ENCODE results near the gene S100PBP. TPM values are rescaled to one million over a fixed set of nuclear protein-coding genes. Genes with fewer than 3 reads are reported as not detected.
A peak's percentile ranks its signal among the peaks of the same experiment; 100 is the strongest.

Gene S100PBP
- total and polyA plus RNA-seq, 2 of the 4 experiments (the other 2 are of a cell fraction) = 13.9 to 20.3 TPM

DNA sequence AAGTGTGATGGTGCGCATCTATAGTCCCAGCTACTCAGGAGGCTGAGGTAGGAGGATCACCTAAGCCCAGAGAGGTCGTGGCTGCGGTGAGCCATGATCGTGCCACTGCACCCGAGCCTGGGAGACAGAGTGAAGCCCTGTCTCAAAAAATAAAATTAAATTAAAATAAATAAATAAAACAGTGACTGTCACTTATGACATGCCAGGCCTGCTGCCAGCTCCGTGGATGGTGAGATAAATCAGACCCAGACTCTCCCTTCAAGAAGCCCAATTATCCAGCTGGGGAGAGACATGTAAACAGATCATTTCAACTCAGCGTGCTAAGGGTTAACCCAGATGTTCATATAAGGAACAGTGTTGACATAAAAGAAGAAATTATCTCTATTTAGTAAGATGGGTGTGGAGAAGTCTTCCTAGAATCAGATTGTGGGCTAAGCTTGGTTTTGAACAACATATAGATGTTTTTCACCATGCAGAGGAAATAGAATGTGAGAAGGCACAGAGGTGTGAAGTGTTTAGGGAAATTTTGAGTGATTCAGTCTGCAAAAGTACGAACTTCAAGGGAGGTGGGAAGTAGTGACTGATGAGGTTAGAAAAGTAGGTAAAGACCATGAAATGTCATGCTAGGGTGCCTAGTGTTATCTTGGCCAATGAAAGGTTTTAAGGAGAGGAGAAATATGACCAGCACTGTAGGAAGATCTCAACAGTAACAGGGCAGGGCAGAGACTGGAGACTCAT, 18.6 kb upstream of the S100PBP start:
- BruUV-seq (replicated peaks) = no TSS peak
- no peaks in the 10 kb centered on the region for H3K9me3 ChIP-seq (ENCODE audit: control insufficient read depth, insufficient read depth, low read length)
- 22% methylated on average over 1 of the region's 8 CpGs; no CpG with 5 or more reads in 1 of the 2 experiments for WGBS, 2 experiments (ENCODE audit: extremely low coverage in 2 of 2, insufficient read length in 1 of 2)
- H4K91ac ChIP-seq (ENCODE audit: insufficient read depth, low read depth, low read length) = no peak overlapping the region
- no peak overlapping the region for H3K56ac ChIP-seq (ENCODE audit: extremely low read depth, insufficient read depth, low read length)
- H3K23ac ChIP-seq (ENCODE audit: low read depth, low read length) = no peak overlapping the region
- H4K8ac ChIP-seq (ENCODE audit: low read depth in 2 of 2, low read length in 2 of 2) = 0 out of 4 replicates have a peak overlapping the region, but pooled peaks of 1 of the 2 experiments have one; percentile 15
- no peak overlapping the region for H2AK9ac ChIP-seq (replicated peaks; ENCODE audit: low read depth, low read length, poor library complexity)
- H2BK15ac ChIP-seq (ENCODE audit: low read depth, low read length) = no peak overlapping the region; the same call in 2 of the 3 replicates
- DNase-seq = no peak
- ChIA-PET CTCF (interaction anchor here (1.0 kb wide), 1 partner anchor 86 kb away, joined by 3 read pairs; no protein-coding TSS in a partner anchor), POLR2A (ENCODE audit: unreplicated experiment) (no interaction called here)
- peak overlapping the region; percentile 39; the same call in 1 of the 2 replicates for H3K4me2 ChIP-seq (ENCODE audit: low read depth, low read length)
- no peaks in the 10 kb centered on the region; the same call in 1 of the 2 replicates for H3K9me1 ChIP-seq (ENCODE audit: insufficient read depth, low read length)
- peaks cover 26 to 67% of the 10 kb centered on the region in 2 experiments for H3K79me1 ChIP-seq (ENCODE audit: low read depth in 1 of 2, low read length in 2 of 2)
- peak overlapping the region; percentile 79 for H2BK5ac ChIP-seq (ENCODE audit: low read depth, low read length, poor library complexity, severe bottlenecking)
- H4K20me1 ChIP-seq (ENCODE audit: insufficient read depth, low read length) = peaks cover 48% of the 10 kb centered on the region
- ATAC-seq (ENCODE audit: low read depth) = 0 out of 2 replicates have a peak, but pooled peaks have one; percentile 7
- no peak overlapping the region for H2AFZ ChIP-seq (replicated peaks; ENCODE audit: low read length, poor library complexity)
- no peak overlapping the region for H3K27ac ChIP-seq (ENCODE audit: insufficient read depth, low read length)
- H3K14ac ChIP-seq (replicated peaks; ENCODE audit: low read depth, low read length) = 0 out of 2 replicates have a peak overlapping the region, but pooled peaks have one; percentile 7
- no peak overlapping the region for H2BK20ac ChIP-seq (ENCODE audit: low read depth, low read length)
- H4K5ac ChIP-seq (ENCODE audit: low read depth, low read length) = peak overlapping the region; percentile 53; the same call in 1 of the 2 replicates
- H3K4me1 ChIP-seq (ENCODE audit: control insufficient read depth, insufficient read depth, low read length) = peaks cover 18% of the 10 kb centered on the region; the same call in 1 of the 2 replicates
- no peaks in the 10 kb centered on the region for H3K27me3 ChIP-seq (ENCODE audit: control insufficient read depth, insufficient read depth, low read length)
- peak overlapping the region; percentile 65; the same call in 1 of the 2 replicates for H2AK5ac ChIP-seq (ENCODE audit: low read depth, low read length)
- H3K18ac ChIP-seq (ENCODE audit: low read depth, low read length) = peak overlapping the region; percentile 82; the same call in 1 of the 2 replicates
- H3K4ac ChIP-seq (ENCODE audit: low read depth, low read length) = 0 out of 2 replicates have a peak overlapping the region, but pooled peaks have one; percentile 55
- no peak for TF ChIP-seq BHLHE40 (IDR thresholded peaks at IDR 0.05; ENCODE audit: low read depth, low read length)
- no peak for TF ChIP-seq POLR2A (IDR thresholded peaks at IDR 0.05; ENCODE audit: low read depth, low read length)
- TF ChIP-seq CEBPB (IDR thresholded peaks at IDR 0.05; ENCODE audit: low read depth, low read length) = no peak
- no peak for TF ChIP-seq USF2 (IDR thresholded peaks at IDR 0.05; ENCODE audit: low read depth, low read length)
- no peak for TF ChIP-seq MAFK (IDR thresholded peaks at IDR 0.05; ENCODE audit: low read depth, low read length)
- TF ChIP-seq RFX5 (IDR thresholded peaks at IDR 0.05; ENCODE audit: low read depth, low read length) = no peak
- TF ChIP-seq RAD21 (IDR thresholded peaks at IDR 0.05; ENCODE audit: low read length) = no peak
- TF ChIP-seq CHD1 (IDR thresholded peaks at IDR 0.05; ENCODE audit: low read depth, low read length) = no peak
- no peak for TF ChIP-seq RCOR1 (IDR thresholded peaks at IDR 0.05; ENCODE audit: insufficient replicate concordance, low read length)
- no peak for TF ChIP-seq MXI1 (IDR thresholded peaks at IDR 0.05; ENCODE audit: borderline replicate concordance, low read depth, low read length)
- TF ChIP-seq FOS (IDR thresholded peaks at IDR 0.05; ENCODE audit: low read depth, low read length) = no peak
- no peak for TF ChIP-seq SMC3 (IDR thresholded peaks at IDR 0.05; ENCODE audit: low read depth, low read length)
- TF ChIP-seq NFE2L2 (IDR thresholded peaks at IDR 0.05; ENCODE audit: low read depth, low read length) = no peak
- TF ChIP-seq MAZ (IDR thresholded peaks at IDR 0.05; ENCODE audit: borderline replicate concordance, low read depth, low read length) = no peak
- TF ChIP-seq, protein P1, sequence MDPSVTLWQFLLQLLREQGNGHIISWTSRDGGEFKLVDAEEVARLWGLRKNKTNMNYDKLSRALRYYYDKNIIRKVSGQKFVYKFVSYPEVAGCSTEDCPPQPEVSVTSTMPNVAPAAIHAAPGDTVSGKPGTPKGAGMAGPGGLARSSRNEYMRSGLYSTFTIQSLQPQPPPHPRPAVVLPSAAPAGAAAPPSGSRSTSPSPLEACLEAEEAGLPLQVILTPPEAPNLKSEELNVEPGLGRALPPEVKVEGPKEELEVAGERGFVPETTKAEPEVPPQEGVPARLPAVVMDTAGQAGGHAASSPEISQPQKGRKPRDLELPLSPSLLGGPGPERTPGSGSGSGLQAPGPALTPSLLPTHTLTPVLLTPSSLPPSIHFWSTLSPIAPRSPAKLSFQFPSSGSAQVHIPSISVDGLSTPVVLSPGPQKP (IDR thresholded peaks at IDR 0.05; ENCODE audit: borderline replicate concordance, low read depth, low read length) = no peak
- H2BK120ac ChIP-seq (ENCODE audit: low read depth, low read length) = no peak overlapping the region
- in situ Hi-C loops (cut with MboI; ENCODE audit: low sequenced_read_pairs) = no loop called here
- intact Hi-C loops (cut with micrococcal nuclease) = loop anchor here (2.0 kb wide), 1 partner anchor 14 kb away; no protein-coding TSS in a partner anchor
- H3K4me3 ChIP-seq (ENCODE audit: insufficient read depth, low read depth, low read length) = no peak overlapping the region
- no peak overlapping the region for H3K9ac ChIP-seq (ENCODE audit: low read depth, low read length)
- dilution Hi-C loops (cut with HindIII; ENCODE audit: low sequenced_read_pairs, unreplicated experiment) = no loop called here
- H3K36me3 ChIP-seq (ENCODE audit: control insufficient read depth, insufficient read depth, low read length) = peaks cover 33% of the 10 kb centered on the region
